ENCODE data around the gene NR2F1-AS1.

Gene NR2F1-AS1

GRCh38 chr5:93378073-93378472 lies 202.9 kb downstream of the NR2F1-AS1 start:
- no peak for FAIRE-seq

- FAIRE-seq: no peak
Observed at GRCh38 chr5:93371893-93372292, 209.1 kb downstream of the NR2F1-AS1 start.

GRCh38 chr5:93364378-93364777 lies 216.6 kb downstream of the NR2F1-AS1 start:
- FAIRE-seq: no peak

GRCh38 chr5:93360436-93361088 lies 220.5 kb downstream of the NR2F1-AS1 start:
- FAIRE-seq: no peak

- peak; percentile 47 for FAIRE-seq
Observed at GRCh38 chr5:93359960-93360305, 221.1 kb downstream of the NR2F1-AS1 start.
